Activated T-helper 1 cell treated with anti-CD3 and anti-CD28 coated beads, Interleukin-12 subunit alpha, Interleukin-12 subunit beta, Interleukin-2, Interleukin-4 antibody, amounts not matched to agents 30 ng/mL and 10 ng/mL and 1 ng/mL, durations not matched to agents 14 hours and 24 hours and 36 hours (primary cell): ENCODE data around the gene NPAS3. TPM values are rescaled to one million over a fixed set of nuclear protein-coding genes. Genes with fewer than 3 reads are reported as not detected.

ENCODE experiments used
- DNase-seq: peaks from one replicate; pipeline ENCODE4 v3.0.0; 2021; ENCODE audit warnings: low spot score
- H3K27ac Mint-ChIP-seq: one replicate; pipeline ENCODE4 v1.8.0; 2021; ENCODE audit warnings: mild to moderate bottlenecking, mixed read lengths
- H3K27me3 Mint-ChIP-seq: one replicate; pipeline ENCODE4 v1.8.0; 2022; ENCODE audit warnings: mild to moderate bottlenecking, moderate library complexity, mixed read lengths; ENCODE audit not compliant: insufficient read depth
- H3K36me3 Mint-ChIP-seq: one replicate; pipeline ENCODE4 v1.8.0; 2021; ENCODE audit warnings: low read depth, mixed read lengths
- H3K4me1 Mint-ChIP-seq: one replicate; pipeline ENCODE4 v1.8.0; 2021; ENCODE audit warnings: low read depth, mixed read lengths
- H3K4me3 Mint-ChIP-seq: one replicate; pipeline ENCODE4 v1.8.0; 2021; ENCODE audit warnings: mild to moderate bottlenecking, moderate library complexity, mixed read lengths
- H3K9me3 Mint-ChIP-seq: one replicate; pipeline ENCODE4 v1.8.0; 2021; ENCODE audit warnings: mixed read lengths
- intact Hi-C: fragments of 100-400 bp; cut with micrococcal nuclease; formaldehyde crosslinking; loops from one replicate; pipeline ENCODE4 v1.15.1; 2024
- total RNA-seq: library from RNA; stranded (reverse); gene quantifications from 2 replicates; pipeline ENCODE4 v1.2.3, GENCODE V29; 2022

Gene NPAS3
- total RNA-seq, 1 donor from 2014 or later = not detected

- no peak for DNase-seq
- no peaks in the 10 kb centered on the region for H3K36me3 Mint-ChIP-seq
- H3K27me3 Mint-ChIP-seq = no peaks in the 10 kb centered on the region
- intact Hi-C loops = no loop called here
- H3K4me3 Mint-ChIP-seq = no peak overlapping the region
- no peak overlapping the region for H3K27ac Mint-ChIP-seq
- peaks cover 9% of the 10 kb centered on the region for H3K9me3 Mint-ChIP-seq
- no peaks in the 10 kb centered on the region for H3K4me1 Mint-ChIP-seq
These were observed 555.3 kb downstream of the NPAS3 start for GRCh38 chr14:33493990-33494389.

- intact Hi-C loops = no loop called here
- H3K9me3 Mint-ChIP-seq = peaks cover 14% of the 10 kb centered on the region
- no peaks in the 10 kb centered on the region for H3K27me3 Mint-ChIP-seq
- no peak overlapping the region for H3K4me3 Mint-ChIP-seq
- no peak overlapping the region for H3K27ac Mint-ChIP-seq
- H3K4me1 Mint-ChIP-seq = no peaks in the 10 kb centered on the region
- no peaks in the 10 kb centered on the region for H3K36me3 Mint-ChIP-seq
- DNase-seq = no peak
These were observed 561.0 kb downstream of the NPAS3 start for GRCh38 chr14:33499687-33500086.

GRCh38 chr14:33504246-33505099 lies 565.8 kb downstream of the NPAS3 start:
- Mint-ChIP-seq H3K4me3 (no peak overlapping the region), H3K36me3 (no peaks in the 10 kb centered on the region), H3K9me3 (peaks cover 9% of the 10 kb centered on the region), H3K27ac (no peak overlapping the region), H3K4me1 (no peaks in the 10 kb centered on the region), H3K27me3 (no peaks in the 10 kb centered on the region)
- intact Hi-C loops = no loop called here
- DNase-seq = no peak

GRCh38 chr14:33505266-33505962 lies 566.7 kb downstream of the NPAS3 start:
- Mint-ChIP-seq H3K36me3 (no peaks in the 10 kb centered on the region), H3K9me3 (peaks cover 9% of the 10 kb centered on the region), H3K27ac (no peak overlapping the region), H3K4me3 (no peak overlapping the region), H3K27me3 (no peaks in the 10 kb centered on the region), H3K4me1 (no peaks in the 10 kb centered on the region)
- intact Hi-C loops = no loop called here
- no peak for DNase-seq

- intact Hi-C loops = no loop called here
These were observed 567.3 kb downstream of the NPAS3 start for GRCh38 chr14:33505963-33506329.

GRCh38 chr14:33508126-33509062 lies 569.7 kb downstream of the NPAS3 start:
- no peak overlapping the region for H3K4me3 Mint-ChIP-seq
- no peaks in the 10 kb centered on the region for H3K27me3 Mint-ChIP-seq
- no peaks in the 10 kb centered on the region for H3K4me1 Mint-ChIP-seq
- intact Hi-C loops = no loop called here
- no peak overlapping the region for H3K27ac Mint-ChIP-seq
- H3K36me3 Mint-ChIP-seq = no peaks in the 10 kb centered on the region
- H3K9me3 Mint-ChIP-seq = peaks cover 4% of the 10 kb centered on the region
- DNase-seq = no peak

More at GRCh38 chr14:33505963-33506329, 567.3 kb downstream of the NPAS3 start:
- no peak for DNase-seq
- H3K4me3 Mint-ChIP-seq = no peak overlapping the region
- H3K4me1 Mint-ChIP-seq = no peaks in the 10 kb centered on the region
- no peaks in the 10 kb centered on the region for H3K36me3 Mint-ChIP-seq
- no peak overlapping the region for H3K27ac Mint-ChIP-seq
- H3K27me3 Mint-ChIP-seq = no peaks in the 10 kb centered on the region
- peaks cover 9% of the 10 kb centered on the region for H3K9me3 Mint-ChIP-seq

GRCh38 chr14:33509454-33509853 lies 570.8 kb downstream of the NPAS3 start:
- H3K27me3 Mint-ChIP-seq = no peaks in the 10 kb centered on the region
- no peak overlapping the region for H3K4me3 Mint-ChIP-seq
- no peak overlapping the region for H3K27ac Mint-ChIP-seq
- peaks cover 4% of the 10 kb centered on the region for H3K9me3 Mint-ChIP-seq
- no peaks in the 10 kb centered on the region for H3K36me3 Mint-ChIP-seq
- DNase-seq = no peak
- intact Hi-C loops = no loop called here
- H3K4me1 Mint-ChIP-seq = no peaks in the 10 kb centered on the region

GRCh38 chr14:33510063-33510481 lies 571.4 kb downstream of the NPAS3 start:
- Mint-ChIP-seq H3K9me3 (peaks cover 4% of the 10 kb centered on the region), H3K27ac (no peak overlapping the region), H3K36me3 (no peaks in the 10 kb centered on the region), H3K27me3 (no peaks in the 10 kb centered on the region), H3K4me3 (no peak overlapping the region), H3K4me1 (no peaks in the 10 kb centered on the region)
- DNase-seq = no peak
- intact Hi-C loops = no loop called here

GRCh38 chr14:33510991-33511390 lies 572.3 kb downstream of the NPAS3 start:
- no peak overlapping the region for H3K4me3 Mint-ChIP-seq
- H3K36me3 Mint-ChIP-seq = no peaks in the 10 kb centered on the region
- DNase-seq = no peak
- intact Hi-C loops = no loop called here
- no peak overlapping the region for H3K27ac Mint-ChIP-seq
- H3K27me3 Mint-ChIP-seq = no peaks in the 10 kb centered on the region
- peaks cover under 1% of the 10 kb centered on the region for H3K9me3 Mint-ChIP-seq
- no peaks in the 10 kb centered on the region for H3K4me1 Mint-ChIP-seq

- Mint-ChIP-seq H3K36me3 (no peaks in the 10 kb centered on the region), H3K9me3 (no peaks in the 10 kb centered on the region), H3K27ac (no peak overlapping the region), H3K4me1 (no peaks in the 10 kb centered on the region), H3K27me3 (no peaks in the 10 kb centered on the region), H3K4me3 (no peak overlapping the region)
- intact Hi-C loops = no loop called here
- DNase-seq = no peak
These were observed 573.4 kb downstream of the NPAS3 start for GRCh38 chr14:33511851-33512640.

- no peak overlapping the region for H3K27ac Mint-ChIP-seq
- H3K4me1 Mint-ChIP-seq = no peaks in the 10 kb centered on the region
- no peaks in the 10 kb centered on the region for H3K9me3 Mint-ChIP-seq
- DNase-seq = no peak
- intact Hi-C loops = no loop called here
- H3K27me3 Mint-ChIP-seq = no peaks in the 10 kb centered on the region
- H3K36me3 Mint-ChIP-seq = no peaks in the 10 kb centered on the region
- no peak overlapping the region for H3K4me3 Mint-ChIP-seq
These were observed 576.8 kb downstream of the NPAS3 start for GRCh38 chr14:33515441-33515840.

- H3K4me3 Mint-ChIP-seq = no peak overlapping the region
- H3K4me1 Mint-ChIP-seq = no peaks in the 10 kb centered on the region
- DNase-seq = no peak
- no peaks in the 10 kb centered on the region for H3K27me3 Mint-ChIP-seq
- no peaks in the 10 kb centered on the region for H3K36me3 Mint-ChIP-seq
- no peaks in the 10 kb centered on the region for H3K9me3 Mint-ChIP-seq
- H3K27ac Mint-ChIP-seq = no peak overlapping the region
- intact Hi-C loops = no loop called here
These were observed 577.2 kb downstream of the NPAS3 start for GRCh38 chr14:33515899-33516298.
